ENCODE results near the gene MAN1C1. TPM values are rescaled to one million over a fixed set of nuclear protein-coding genes. Genes with fewer than 3 reads are reported as not detected.

Gene MAN1C1
- polyA plus RNA-seq, 1 donor from 2014 or later, result 1.3 TPM

DNA sequence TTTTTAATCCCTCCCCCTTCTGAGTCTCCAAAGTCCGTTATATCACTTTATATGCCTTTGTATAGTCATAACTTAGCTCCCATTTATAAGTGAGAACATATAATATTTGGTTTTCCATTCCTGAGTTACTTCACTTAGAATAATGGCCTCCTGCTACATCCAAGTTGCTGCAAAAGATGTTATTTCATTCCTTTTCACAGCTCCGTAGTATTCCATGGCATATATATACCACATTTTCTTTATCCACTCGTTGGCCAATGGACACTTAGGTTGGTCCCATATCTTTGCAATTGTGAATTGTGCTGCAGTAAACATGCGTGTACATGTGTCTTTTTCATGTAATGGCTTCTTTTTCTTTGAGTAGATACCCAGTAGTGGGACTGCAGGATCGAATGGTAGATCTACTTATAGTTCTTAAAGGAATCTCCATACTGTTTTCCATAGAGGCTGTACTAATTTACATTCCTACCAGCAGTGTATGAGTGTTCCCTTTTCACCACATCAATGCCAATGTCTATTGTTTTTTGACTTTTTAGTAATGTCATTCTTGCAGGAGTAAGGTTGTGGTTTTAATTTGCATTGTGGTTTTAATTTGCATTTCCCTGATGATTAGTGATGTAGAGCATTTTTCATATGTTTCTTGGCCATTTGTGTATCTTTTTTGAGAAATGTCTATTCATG is 12.3 kb downstream of the MAN1C1 start:
- Histone ChIP-seq H3K9me2 (ENCODE audit: insufficient read depth, low read length) (no peaks in the 10 kb centered on the region), H3K9ac (ENCODE audit: low read length) (no peak overlapping the region), H2AFZ (ENCODE audit: low read depth, low read length) (no peak overlapping the region), H3K27me3 (ENCODE audit: insufficient read depth, low read depth, low read length) (no peaks in the 10 kb centered on the region), H3K36me3 (ENCODE audit: insufficient read depth, low read length) (no peaks in the 10 kb centered on the region), H3K27ac (ENCODE audit: low read length) (no peak overlapping the region), H3F3A (ENCODE audit: insufficient read depth, low read length, poor library complexity, severe bottlenecking) (no peaks in the 10 kb centered on the region), H3K4me2 (ENCODE audit: low read length) (no peak overlapping the region), H4K20me1 (ENCODE audit: insufficient read depth) (no peaks in the 10 kb centered on the region), H3K9me3 (ENCODE audit: low read length) (no peaks in the 10 kb centered on the region), H3K4me3 (ENCODE audit: low read length) (no peak overlapping the region), H3K79me2 (replicated peaks; ENCODE audit: insufficient read depth, low read length) (no peaks in the 10 kb centered on the region)
- TF ChIP-seq, protein P1, sequence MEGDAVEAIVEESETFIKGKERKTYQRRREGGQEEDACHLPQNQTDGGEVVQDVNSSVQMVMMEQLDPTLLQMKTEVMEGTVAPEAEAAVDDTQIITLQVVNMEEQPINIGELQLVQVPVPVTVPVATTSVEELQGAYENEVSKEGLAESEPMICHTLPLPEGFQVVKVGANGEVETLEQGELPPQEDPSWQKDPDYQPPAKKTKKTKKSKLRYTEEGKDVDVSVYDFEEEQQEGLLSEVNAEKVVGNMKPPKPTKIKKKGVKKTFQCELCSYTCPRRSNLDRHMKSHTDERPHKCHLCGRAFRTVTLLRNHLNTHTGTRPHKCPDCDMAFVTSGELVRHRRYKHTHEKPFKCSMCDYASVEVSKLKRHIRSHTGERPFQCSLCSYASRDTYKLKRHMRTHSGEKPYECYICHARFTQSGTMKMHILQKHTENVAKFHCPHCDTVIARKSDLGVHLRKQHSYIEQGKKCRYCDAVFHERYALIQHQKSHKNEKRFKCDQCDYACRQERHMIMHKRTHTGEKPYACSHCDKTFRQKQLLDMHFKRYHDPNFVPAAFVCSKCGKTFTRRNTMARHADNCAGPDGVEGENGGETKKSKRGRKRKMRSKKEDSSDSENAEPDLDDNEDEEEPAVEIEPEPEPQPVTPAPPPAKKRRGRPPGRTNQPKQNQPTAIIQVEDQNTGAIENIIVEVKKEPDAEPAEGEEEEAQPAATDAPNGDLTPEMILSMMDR (IDR thresholded peaks at IDR 0.05; ENCODE audit: poor library complexity, severe bottlenecking), result no peak

DNA sequence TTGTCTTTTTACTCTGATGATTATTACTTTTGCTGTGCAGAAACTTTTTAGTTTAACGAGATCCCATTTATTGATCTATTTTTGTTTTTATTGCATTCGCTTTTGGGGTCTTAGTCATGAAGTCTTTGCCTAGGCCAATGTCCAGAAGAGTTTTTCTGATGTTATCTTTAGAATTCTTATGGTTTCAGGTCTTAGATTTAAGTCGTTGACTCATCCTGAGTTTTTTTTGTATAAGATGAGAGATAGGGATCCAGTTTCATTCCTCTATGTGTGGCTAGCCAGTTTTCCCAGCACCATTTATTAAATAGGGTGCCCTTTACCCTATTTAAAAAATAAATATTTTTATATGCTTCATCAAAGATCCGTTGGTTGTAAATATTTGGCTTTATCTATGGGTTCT is 13.2 kb downstream of the MAN1C1 start:
- H3K27me3 ChIP-seq (ENCODE audit: insufficient read depth, low read depth, low read length), result no peaks in the 10 kb centered on the region
- H3K27ac ChIP-seq (ENCODE audit: low read length), result no peak overlapping the region
- H4K20me1 ChIP-seq (ENCODE audit: insufficient read depth), result no peaks in the 10 kb centered on the region
- no peaks in the 10 kb centered on the region for H3K9me3 ChIP-seq (ENCODE audit: low read length)
- H3F3A ChIP-seq (ENCODE audit: insufficient read depth, low read length, poor library complexity, severe bottlenecking), result no peaks in the 10 kb centered on the region
- H3K36me3 ChIP-seq (ENCODE audit: insufficient read depth, low read length), result no peaks in the 10 kb centered on the region
- TF ChIP-seq MXI1 (conservative IDR thresholded peaks at IDR 0.05; ENCODE audit: poor library complexity, severe bottlenecking), result no peak
- TF ChIP-seq POLR2AphosphoS5 (IDR thresholded peaks at IDR 0.05), result no peak
- TF ChIP-seq, protein P1 (IDR thresholded peaks at IDR 0.05; ENCODE audit: poor library complexity, severe bottlenecking), result no peak
- no peak for TF ChIP-seq EP300 (conservative IDR thresholded peaks at IDR 0.05; ENCODE audit: poor library complexity, severe bottlenecking)
- no peak for TF ChIP-seq EZH2 (IDR thresholded peaks at IDR 0.05; ENCODE audit: borderline replicate concordance, insufficient read depth, low read length, poor library complexity, severe bottlenecking)
- TF ChIP-seq, protein P2, sequence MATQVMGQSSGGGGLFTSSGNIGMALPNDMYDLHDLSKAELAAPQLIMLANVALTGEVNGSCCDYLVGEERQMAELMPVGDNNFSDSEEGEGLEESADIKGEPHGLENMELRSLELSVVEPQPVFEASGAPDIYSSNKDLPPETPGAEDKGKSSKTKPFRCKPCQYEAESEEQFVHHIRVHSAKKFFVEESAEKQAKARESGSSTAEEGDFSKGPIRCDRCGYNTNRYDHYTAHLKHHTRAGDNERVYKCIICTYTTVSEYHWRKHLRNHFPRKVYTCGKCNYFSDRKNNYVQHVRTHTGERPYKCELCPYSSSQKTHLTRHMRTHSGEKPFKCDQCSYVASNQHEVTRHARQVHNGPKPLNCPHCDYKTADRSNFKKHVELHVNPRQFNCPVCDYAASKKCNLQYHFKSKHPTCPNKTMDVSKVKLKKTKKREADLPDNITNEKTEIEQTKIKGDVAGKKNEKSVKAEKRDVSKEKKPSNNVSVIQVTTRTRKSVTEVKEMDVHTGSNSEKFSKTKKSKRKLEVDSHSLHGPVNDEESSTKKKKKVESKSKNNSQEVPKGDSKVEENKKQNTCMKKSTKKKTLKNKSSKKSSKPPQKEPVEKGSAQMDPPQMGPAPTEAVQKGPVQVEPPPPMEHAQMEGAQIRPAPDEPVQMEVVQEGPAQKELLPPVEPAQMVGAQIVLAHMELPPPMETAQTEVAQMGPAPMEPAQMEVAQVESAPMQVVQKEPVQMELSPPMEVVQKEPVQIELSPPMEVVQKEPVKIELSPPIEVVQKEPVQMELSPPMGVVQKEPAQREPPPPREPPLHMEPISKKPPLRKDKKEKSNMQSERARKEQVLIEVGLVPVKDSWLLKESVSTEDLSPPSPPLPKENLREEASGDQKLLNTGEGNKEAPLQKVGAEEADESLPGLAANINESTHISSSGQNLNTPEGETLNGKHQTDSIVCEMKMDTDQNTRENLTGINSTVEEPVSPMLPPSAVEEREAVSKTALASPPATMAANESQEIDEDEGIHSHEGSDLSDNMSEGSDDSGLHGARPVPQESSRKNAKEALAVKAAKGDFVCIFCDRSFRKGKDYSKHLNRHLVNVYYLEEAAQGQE (IDR thresholded peaks at IDR 0.05; ENCODE audit: borderline replicate concordance), result no peak
- H3K79me2 ChIP-seq (replicated peaks; ENCODE audit: insufficient read depth, low read length), result no peaks in the 10 kb centered on the region
- no peak overlapping the region for H3K4me2 ChIP-seq (ENCODE audit: low read length)
- no peak overlapping the region for H3K9ac ChIP-seq (ENCODE audit: low read length)
- H2AFZ ChIP-seq (ENCODE audit: low read depth, low read length), result no peak overlapping the region
- no peak overlapping the region for H3K4me3 ChIP-seq (ENCODE audit: low read length)
- no peaks in the 10 kb centered on the region for H3K9me2 ChIP-seq (ENCODE audit: insufficient read depth, low read length)
